DMS53 (cell line): ENCODE results near the gene ADAMTS2.

Experiments
- DNase-seq: peaks from one replicate; lab custom pipeline; 2025; lab: John Stamatoyannopoulos, UW

Gene ADAMTS2

GRCh38 chr5:179124853-179125788 is 220.1 kb downstream of the ADAMTS2 start:
- no peak for DNase-seq

DNA sequence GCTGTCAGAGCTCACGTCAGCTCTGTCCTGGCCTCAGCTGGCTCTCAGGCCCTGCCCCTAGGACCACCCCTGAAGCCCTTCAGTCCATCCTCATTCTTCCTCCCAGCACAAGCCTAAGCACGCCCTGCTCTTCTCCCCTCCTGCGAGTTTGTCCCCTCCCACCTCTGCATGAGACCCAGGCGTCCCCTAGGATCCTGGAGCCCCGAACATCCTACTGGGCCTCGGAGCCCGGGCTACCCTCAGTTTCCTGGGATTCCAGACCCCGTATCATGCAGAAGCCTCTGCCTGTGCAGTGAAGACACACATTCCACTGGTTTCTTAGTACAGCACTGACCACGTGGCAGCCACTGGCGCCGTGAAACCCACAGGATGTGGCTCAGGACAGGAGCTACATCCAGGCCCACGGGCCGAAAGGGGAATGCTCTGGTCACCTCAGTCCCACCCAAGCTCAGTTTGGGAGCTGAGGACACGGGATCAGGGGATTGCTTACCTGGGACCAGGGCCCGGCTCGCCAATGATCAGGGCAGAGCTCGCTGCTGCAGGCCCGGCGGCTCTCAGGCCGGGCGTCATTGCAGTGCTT is 220.9 kb downstream of the ADAMTS2 start:
- DNase-seq: no peak

DNA sequence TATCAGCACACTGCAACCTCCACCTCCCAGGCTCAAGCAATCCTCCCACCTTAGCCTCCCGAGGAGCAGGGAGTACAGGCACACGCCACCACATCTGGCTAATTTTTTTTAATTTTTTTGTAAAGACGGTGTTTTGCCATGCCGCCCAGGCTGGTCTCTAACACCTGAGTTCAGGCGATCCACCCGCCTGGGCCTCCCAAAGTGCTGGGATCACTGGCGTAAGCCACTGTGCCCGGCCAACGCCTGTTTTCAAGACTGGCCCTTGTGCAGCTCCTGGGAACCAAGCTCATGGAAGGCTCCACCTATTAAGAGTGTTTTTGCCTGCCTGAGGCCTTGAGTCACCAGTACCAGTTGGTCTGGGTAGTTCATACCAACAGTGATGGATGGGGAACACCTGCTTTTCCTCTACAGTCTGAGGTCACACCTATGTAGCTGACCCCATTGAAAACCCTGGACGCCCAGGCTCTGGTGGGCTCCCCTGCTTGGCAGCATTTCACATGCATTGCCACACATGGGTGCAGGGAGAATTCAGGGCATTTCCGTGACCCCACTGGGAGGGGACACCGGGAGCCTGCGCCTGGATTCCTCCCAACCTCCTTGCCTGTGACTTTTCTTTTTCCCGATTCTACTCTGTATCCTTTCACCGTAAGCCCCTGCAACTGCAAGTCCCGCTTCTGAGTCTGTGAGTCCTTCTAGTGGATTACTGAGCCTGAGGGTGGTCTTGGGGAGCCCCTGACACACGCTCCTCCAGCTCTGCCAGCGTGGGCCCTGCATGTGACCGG is 221.6 kb downstream of the ADAMTS2 start:
- DNase-seq: no peak

DNA sequence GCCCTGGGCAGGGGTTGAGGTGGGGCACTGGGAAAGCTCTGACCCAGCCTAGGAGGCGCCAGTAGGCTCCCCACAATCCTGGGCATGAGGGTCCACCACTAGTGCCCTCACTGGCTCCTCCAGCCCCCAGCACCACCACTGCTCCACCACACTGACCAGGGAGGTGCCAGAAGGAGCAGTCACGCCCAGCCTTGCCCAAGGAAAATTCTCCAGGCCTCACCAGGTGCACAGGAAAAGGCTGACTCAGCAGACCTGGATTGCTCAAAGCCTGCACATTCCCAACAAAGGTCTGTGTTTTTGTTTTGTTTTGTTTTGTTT is 222.2 kb downstream of the ADAMTS2 start:
- no peak for DNase-seq

DNA sequence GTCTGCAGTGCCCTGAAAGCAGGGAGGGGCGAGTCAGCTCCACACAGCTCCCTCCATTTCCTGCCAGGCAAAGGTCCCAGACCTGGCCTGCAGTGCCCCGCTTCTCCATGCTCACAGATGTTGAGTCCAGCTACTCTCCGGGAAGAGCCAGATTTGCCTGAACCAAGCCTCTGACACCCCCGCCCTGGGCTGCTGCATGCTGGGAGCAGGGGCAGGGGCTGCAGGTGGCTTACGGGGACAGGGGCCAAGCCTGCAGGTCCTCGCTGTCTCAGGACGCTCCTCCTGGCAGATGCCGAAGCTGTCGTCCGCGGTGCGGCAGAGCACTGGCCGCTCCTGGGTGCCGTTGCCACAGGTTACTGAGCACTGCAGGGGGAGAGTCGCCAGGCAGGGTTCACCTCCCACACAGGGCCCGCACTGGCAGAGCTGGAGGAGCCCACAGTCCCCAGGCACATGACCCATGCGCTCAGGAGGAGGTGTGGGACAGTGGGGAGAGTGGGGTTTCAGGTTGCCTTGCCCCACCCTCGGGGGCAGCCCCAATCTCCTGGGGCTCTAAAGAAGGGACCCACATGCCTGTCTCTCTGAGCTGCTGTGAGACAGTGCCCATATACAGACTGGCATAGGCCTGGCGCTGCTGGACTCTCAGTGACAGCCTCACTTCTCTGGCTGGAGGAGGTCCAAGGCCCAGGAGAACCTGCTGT is 222.7 kb downstream of the ADAMTS2 start:
- DNase-seq: no peak

DNA sequence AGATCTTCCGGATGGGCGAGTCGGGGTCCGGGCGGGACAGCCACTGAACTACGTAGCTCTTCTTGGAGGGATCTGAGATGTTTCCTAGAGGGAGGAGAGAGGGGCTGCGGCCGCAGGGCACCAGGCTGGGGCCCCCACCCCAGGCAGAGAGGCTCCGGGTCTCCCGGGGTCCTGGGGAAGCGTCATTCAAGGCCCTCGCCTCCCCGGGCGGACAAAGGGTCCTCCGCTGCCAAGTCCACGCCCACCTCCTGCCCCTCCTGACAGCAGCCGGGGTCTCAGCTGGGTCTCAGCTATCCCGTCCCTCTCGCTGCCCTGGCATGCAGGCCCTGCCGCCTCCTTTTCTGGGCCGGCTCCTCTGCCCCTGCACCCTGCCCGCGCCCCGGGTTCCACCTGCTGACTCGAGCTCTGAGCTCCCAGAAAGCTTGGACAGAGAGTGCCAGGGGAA is 223.6 kb downstream of the ADAMTS2 start:
- DNase-seq: no peak

- no peak for DNase-seq
Observed at GRCh38 chr5:179120951-179121666, 224.2 kb downstream of the ADAMTS2 start.

GRCh38 chr5:179120421-179120861 is 224.8 kb downstream of the ADAMTS2 start:
- no peak for DNase-seq

DNA sequence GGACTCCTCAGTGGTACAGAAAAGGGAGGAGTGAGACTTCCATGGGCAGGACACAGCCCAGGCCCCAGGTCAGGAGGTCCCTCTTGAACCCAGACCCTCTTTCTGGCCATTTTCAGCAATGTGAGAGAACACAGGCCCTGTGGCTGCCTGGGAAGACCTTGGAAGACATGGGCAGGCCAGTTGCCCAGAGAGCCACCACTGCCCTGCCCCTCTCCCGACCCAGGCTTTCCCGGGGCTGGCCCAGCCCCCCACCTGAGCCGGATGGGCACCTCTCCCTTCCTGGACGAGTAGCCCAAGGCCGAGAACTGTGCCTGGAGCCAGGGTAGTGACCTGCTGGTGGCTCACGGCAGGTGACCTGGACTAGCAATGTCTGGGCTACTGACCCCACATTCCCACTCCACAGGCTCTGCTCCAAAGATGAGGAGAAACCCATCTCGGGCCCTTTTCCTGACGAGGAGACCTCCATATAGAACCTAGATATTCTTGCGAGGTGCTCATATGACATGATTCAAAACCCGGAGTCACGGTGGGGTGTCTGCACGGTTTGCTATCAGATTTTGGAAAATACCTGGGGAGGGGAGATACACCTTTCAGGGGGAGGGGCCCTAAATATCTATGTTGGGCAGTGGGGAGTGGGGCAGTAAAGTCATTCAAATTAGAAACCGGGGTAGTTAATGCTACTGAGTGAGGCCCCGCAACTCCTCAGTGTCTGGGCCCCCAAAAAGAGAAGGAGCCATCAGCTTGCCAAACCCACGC is 225.7 kb downstream of the ADAMTS2 start:
- DNase-seq: no peak

DNA sequence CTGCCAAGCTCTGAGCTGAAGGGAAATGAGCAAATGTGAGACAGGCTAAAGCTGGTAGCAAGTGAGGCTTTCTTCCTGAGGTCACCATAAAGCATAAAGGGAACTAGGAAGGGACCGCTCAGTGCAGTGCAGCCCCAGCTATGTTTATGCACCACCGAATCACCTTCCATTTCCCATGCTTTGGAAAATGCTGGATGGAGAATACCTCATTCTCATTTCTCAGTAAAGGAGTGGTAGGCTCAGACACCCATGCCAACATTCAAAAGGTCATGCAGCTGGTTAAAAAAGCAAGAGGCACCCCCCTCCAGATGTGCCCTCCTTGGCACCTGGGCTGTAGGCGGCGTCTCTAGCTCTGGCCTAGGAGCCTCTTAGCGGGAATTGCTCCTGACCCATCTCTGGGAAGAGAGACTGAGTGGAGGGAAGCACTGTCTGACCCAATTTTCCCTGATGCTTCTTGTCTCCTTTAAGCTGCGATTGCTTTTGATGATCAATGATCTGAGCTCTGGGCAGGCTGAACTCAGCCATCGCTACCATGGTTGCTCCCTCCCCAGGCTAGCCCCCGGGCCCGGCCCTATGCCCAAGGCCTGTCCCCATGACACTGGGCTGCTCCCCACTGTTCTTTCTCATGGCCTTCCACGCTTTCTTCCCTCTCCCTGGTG is 226.4 kb downstream of the ADAMTS2 start:
- DNase-seq: no peak

- no peak for DNase-seq
Observed at GRCh38 chr5:179118338-179118737, 226.9 kb downstream of the ADAMTS2 start.

GRCh38 chr5:179115845-179116524 is 229.3 kb downstream of the ADAMTS2 start:
- no peak for DNase-seq

GRCh38 chr5:179115307-179115706 is 230.0 kb downstream of the ADAMTS2 start:
- DNase-seq: no peak

- DNase-seq: no peak
Observed at GRCh38 chr5:179114756-179115155, 230.5 kb downstream of the ADAMTS2 start.

DNA sequence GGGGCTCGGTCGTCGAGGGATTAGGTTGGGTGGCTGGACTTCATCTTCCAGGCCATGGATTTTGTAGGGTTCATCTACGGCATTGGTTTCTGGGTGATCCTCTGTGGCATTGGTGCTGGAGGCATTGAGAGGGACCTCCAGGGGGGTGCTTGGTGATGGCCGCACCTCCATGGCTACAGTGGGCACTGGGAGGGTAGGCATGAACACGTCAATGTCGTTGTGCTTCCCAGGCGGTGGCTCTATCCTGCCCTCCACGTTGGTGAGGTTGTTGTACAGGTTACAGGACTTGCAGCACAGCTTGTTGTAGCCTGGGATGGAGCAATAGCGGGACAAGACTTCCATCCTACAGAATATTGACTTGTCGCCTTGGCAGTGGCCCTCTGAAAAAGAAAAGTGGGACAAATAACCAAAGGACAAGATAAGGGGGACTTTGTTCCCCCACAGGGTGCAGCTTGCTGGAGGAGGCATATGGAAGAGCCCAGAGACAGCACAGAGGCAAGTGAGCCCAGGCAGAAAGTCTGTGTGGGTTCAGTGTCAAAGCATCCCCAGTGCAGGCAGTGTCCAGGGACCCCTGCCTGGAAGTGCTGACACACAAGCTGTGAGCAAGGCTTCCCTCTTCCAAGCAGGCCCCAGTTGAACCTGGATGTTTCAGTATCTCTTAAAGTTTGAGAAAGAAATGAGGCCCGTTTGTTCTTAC is 231.2 kb downstream of the ADAMTS2 start:
- no peak for DNase-seq

- no peak for DNase-seq
Observed at GRCh38 chr5:179113143-179113530, 232.1 kb downstream of the ADAMTS2 start.

DNA sequence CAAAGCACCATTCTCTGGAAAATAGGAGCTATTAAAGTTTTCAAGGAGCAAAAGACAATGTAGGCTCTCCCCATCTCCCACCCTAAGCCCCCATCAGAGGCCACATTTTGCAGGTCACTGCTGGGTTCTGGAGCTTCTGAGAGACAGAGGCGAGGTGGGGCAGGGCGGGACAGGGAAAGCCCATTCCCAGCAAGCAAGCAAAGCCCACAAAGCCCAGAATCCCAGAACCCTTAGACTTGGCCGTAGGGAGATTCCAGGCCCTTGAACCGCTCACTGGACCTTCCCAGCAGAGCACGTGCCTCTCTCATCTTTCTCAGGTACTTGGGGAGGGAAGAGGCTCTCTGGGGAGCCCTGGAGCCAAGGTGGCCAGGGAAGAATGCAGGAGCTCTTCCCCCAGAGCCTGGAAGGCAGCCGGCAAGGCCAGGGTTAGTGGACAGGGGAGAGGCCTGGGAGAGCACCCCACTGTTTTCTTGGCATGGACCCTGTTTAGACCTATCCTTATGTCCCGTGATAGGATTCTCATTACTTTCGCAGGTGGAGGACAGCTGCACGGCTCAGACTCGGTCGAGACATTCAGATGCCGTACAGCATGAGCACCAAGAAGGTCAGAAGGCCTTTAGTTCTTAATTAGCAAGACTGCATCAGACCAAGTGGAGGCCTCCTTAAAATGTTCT is 232.7 kb downstream of the ADAMTS2 start:
- no peak for DNase-seq
